Fibroblast of the conjunctiva (primary cell): Measurements from ENCODE around the gene TTLL10.

Source experiments
- DNase-seq: peaks from one replicate; pipeline ENCODE4 v3.0.0-alpha.2; 2010; ENCODE audit warnings: low read depth

TTLL10 gene

DNA sequence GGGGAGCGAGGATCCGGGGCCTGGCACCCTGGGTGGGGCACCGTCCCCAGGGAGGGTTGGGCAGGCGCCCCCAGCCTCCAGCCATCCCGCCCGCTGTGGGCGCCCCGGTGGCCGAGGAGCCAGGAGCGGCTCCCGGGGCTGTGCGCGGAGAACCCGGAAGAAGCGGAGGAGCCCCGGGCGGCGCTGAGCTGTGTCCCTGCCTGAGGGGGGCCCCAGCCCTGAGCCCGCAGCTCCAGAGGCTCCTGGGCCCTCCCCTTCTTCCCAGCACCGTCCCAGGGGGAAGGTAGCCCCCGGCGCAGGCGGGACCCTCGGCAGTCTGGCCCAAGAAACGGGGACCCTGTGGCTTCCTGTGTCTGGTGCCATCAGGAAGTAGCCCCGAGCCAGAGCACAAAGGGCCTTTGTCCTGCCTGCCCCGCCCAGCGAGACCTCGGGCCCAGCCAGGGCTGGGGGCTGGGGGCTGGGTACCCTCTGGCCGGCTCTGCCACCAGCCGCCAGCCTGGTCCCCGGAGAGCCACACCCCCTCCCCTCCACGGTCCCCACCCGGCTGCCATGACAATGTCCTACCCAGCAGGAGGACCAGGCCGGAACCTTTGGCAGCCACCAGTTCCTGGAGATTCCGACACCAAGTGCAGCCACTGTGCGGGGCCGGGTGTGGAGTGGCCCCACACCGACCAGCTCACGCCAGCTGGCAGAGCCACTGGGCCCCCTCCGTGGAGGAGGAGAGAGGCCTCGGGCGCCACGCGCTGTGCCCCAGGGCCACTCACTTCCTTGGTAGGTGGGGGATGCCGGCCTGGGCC is 15.6 kb upstream of the TTLL10 start:
- no peak for DNase-seq

DNA sequence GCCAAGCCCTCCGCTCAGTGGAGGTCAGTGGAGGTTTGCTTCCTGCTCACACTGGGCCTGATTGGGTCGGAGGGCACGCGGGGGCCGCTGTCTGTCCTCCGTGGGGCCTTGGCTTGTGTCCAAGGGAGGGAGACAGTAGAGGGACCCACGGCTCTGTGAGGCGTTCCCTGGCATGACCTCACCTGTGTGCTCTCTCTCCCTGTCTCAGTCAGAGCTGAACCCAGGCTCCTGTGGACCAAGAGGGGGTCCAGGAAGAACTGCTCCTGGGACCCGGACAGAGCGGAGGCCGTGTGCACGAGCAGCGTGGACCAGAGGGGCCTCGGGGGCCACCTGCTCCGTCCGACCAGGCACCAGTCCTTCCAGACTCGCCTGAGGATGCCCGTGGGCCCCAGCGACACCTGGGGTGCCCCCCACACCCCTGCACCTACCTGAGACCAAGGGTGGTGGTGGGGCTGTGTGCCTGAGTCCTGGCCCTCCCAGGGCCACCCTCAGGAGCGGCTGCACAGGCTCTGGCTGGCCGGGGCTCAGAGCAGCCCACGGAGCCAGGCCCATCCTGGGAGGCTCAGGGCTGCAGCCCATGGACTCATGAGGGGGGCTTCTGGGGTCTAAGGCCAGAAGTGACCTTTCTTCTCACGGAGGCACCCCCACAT is 13.3 kb upstream of the TTLL10 start:
- no peak for DNase-seq

DNA sequence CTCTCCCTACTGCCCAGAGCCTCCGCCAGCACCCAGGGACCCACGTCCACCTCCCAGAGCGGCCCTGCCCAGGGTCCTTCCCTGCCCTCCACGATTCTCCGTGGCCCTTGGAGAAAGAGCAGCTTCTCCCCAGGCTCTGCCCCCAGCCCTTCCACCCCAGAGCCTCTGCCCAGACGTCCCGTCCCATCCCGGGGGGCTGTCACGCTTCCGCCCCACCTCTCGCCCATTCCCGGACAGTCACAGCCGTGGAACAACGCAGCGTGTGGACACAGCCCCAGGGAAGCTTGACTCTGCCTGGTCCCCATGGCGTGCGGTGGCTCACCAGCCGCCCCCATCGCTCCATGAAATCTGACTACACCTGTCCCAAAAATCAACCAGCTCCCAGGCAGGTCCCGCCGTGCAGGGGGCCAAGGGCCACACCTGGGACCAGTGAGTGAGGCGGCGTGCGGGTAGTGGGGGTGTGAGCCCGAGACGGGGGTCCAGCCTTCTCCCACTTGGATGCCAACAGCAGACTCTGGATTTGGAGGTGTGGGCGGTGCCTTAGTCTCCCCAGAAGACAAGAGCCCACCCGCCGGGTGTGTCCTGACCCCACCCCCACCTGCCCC is 12.5 kb upstream of the TTLL10 start:
- no peak for DNase-seq

DNA sequence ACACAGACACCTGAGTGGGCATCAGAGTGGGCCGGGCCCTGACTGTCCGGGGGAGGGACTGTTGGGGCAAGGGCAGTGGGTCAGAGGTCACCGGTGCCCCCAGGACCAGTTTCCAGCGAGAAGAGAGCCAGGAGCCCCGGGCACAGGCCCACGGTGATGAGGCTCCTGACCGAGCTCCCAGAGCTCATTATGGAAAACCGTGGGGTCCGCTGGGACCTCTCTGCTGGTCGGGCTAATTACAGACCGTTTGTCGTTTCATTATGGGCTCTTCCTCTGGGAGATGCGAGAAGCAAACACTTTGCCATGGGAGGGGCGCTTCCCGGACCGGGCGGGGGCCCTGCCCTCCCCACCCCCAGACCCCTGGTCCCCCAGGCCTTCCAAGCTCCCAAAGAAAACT is 12.0 kb upstream of the TTLL10 start:
- DNase-seq = no peak

DNA sequence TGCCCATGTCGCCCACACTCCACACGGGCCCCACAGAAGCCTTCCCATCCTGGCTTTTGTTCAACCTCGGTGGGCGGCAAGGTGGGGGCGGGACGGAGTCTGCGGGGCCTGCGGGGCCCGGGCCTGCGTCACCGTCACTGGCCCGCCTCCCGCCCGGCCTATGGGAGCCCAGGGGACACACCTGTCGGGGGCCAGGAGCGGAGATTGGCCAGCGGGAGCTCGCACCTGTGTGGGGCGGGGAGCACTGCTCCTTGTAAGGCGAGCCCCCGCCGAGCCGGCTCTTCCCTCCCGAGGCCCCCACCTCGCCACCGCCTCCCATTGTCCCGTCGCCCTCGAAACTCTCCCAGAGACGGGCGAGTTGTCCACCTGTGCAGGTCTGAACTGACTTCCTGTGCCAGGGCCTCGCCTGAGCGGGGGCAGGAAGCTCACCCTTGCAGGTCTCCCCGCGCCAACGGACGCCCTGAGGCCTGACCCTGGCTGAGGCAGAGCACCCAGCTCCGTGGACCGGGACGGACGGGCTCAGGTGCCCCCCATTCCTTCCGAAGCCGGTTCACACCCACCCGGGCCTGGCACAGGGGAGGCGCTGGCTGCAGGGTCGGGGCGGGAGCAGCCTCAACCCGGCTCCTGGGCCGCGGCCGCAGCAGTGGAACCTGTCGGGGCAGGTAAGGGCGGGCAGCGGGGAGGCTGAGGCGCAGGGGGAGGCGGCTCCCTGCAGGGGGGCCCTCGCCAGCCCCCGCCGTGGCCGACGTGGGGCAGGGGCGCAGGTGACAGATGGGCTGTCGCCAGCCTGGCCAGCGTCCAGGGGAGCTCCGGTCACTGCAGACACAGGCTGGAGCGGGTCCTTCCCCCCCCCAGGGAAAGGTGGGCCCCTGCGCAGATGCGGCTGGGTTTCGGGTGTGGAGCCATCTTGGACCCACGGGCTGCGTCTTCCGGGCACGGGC is 10.8 kb upstream of the TTLL10 start:
- DNase-seq = no peak

DNA sequence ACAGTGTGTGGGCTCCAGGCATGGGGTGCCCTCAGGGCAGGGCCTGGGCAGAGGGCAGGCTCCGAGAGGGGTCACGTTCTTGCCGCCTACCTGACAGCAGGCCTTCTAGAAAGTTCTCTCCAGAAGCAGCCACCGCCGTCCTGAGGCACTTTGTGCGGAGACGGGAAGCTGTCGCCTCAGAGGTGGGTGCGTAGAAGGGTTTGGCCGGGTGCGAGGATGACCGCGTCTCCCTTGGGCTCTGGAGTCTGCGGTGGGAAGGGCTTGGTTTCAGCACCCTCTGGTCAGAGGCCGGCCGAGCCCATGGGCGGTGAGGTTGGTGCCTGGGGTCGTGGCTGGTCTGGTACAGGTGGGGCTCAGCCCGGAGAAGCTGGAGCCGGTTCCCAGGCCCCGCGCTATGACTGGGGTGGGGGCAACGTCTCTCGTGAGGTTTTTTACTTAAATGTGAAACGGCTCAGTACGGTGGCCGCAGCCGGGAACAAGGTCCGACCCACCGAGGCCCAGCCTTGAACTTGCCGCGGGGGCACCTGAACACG is 10.1 kb upstream of the TTLL10 start:
- no peak for DNase-seq

DNA sequence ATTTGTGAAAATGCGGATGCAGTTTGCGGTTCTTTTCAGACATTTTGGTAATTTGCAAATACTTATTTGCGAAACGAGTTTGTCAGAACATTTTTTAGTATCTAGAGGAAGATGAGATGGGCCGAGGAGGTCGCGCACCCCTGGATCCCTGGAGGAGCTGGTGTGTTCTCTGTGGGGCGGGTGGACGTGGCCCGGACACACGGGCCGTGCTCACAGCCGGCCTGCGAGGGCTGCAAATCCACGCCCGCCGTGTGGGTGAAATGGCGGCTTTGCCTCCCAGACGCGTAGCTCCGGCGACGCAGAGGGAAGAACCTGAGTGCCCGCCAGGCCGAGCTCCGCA is 9.3 kb upstream of the TTLL10 start:
- DNase-seq = no peak

DNA sequence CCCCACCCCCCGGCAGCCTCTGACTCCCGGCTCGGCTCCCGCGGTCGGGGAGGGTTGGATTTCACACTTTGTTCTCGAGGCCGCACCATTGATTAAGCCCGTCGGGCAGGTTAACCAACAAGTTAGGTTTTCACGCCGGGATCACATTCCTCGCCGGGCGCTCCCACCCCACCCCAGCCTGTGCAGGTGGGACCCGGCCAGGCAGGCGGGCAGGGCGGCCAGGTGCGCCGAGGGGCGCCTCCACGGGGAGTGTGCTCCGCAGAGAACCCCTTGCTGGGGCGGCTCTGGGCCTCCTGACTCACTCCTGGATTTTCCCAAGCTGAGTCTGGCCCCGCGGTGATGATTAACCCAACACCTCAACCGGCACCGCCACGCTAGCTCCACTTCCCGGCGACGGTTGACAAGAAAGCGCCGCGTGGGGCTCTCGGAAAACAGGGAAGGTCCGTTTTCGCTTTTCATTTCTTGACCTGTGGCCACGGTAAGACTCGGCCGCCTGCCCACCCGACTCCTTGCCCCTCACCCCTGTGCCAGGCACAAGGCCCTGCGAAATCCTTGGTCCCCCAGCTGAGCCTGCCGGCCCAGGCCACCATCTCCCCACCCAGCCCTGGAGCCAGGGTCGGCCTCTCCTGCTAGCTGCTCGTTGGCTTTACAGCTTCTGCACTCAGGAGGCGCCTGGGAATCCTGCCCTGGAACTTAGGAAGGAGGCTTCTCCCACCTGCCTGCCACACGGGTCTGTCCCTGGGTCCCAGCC is 8.8 kb upstream of the TTLL10 start:
- DNase-seq = no peak

DNA sequence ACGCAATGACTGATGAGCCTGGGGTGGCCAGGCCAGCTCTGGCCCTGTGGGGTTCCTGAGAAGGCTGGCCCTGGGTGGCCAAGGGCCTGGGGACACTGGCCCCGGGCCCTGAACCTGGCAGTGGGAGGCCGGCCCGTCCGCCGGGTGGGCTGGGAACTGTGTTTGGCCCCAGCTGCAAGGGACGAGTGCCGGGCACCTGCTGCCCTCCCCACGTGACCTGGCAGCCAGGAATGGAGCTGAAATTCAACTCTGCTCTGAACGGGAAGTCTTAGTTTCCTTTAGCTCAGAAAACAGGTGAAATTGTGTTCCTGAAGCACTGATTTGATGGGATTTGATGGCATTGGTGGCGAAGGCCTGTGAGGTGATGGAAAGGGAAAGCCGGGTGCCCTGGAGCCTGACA is 8.2 kb upstream of the TTLL10 start:
- no peak for DNase-seq

DNA sequence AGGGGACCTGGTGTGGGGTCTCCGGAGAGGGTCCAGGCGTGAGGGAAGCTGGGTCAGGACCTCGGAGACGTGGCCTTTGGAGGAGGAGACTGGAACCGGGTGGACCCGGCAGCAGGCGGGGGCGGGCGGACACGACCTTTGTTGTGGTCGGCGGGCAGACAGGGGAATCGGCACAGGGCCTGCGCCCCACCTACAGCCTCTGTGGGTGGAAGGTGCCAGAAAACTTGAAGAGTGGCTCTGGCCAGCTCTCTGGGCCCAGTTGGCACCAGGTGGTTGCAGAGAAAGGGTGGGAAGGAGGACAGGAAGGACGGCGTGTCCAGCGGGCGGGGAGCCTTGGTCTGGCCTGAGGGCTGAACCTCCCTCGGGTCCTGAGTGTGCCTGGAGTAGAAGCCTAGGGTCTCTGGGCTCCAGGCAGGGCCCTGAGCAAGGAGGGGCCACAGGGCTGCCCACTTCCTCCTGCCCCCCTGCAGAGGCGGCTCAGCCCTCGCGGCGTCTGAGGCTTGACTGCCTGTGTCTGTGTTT is 7.7 kb upstream of the TTLL10 start:
- DNase-seq = no peak

DNA sequence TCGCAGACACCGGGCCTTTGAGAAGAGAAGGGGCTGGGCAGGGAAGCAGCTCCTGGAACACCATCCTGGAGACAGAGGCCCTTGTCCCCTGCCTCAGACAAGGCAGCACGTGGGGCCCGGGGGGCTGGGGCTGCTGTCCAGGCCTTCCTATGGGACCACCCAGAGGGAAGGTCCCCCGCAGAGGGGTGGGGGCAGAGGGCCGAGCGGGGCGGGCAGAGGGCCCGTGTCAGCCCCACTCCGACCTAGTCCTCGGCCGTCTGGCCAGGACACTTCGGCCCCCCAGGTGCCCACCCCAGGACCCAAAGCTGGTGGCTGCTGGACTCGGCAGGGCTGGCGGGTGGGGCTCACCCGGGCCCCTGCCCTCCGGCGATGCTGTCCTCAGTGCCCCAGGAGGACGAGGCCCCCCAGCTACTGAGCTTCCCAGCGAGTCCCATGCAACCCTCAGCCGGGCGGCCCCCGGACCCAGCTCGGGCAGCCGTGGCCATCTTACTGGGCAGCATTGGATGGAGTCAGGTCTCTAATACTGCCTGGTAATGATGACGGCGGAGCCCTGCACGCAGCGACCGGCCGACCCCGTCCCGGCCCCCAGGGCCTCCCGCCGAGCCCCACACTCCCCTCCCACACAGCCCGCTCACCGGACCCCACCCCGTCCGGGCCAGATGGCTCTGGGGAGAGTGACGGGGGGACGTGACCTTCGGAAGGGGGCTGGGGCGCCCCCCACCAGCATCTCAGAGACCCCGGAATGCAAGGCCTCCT is 6.9 kb upstream of the TTLL10 start:
- DNase-seq = no peak

DNA sequence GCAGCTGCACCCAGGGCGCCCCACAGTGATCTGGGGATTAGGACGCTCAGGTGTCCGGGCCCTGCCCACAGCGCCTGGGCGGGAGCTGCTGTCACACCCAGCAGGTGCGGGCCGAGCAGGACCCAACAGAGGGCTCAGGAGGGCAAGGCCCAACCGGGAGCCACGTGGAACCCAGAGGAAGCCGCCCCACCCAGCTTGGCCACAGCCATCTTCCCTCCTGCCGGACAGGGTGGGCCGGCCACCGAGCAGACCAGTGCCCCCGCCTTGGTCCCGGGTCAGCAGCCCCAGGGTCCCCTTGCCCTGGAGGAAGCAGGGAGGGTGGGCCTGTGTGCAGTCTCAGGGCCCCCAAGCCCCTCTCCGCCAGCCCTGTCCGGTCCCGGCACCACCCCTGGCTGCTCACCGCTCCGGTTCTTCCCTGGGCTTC is 6.3 kb upstream of the TTLL10 start:
- no peak for DNase-seq

DNA sequence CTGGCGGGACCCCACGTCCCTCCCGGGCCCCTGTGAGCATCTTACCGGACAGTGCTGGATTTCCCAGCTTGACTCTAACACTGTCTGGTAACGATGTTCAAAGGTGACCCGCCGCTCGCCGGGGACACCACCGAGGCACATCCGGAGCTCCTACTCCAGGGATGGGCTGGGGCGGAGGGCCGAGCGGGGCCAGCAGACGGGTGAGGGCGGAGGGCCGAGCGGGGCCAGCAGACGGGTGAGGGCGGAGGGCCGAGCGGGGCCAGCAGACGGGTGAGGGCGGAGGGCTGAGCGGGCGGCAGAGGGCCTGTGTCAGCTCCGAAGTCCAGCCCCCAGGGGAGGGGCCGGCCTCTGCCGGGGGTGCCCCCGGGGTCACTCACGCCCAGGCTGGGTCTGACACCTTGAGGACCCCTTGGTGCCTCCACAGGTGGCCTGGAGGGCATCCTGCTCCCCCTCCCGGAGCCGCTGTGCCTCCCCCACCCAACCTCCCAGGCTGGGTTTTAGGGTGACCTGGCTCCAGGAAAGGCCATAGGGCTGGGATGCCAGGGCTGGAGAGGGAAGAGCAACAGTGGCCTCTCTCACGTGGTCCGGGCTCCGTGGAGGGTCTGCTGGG is 5.7 kb upstream of the TTLL10 start:
- DNase-seq = no peak

DNA sequence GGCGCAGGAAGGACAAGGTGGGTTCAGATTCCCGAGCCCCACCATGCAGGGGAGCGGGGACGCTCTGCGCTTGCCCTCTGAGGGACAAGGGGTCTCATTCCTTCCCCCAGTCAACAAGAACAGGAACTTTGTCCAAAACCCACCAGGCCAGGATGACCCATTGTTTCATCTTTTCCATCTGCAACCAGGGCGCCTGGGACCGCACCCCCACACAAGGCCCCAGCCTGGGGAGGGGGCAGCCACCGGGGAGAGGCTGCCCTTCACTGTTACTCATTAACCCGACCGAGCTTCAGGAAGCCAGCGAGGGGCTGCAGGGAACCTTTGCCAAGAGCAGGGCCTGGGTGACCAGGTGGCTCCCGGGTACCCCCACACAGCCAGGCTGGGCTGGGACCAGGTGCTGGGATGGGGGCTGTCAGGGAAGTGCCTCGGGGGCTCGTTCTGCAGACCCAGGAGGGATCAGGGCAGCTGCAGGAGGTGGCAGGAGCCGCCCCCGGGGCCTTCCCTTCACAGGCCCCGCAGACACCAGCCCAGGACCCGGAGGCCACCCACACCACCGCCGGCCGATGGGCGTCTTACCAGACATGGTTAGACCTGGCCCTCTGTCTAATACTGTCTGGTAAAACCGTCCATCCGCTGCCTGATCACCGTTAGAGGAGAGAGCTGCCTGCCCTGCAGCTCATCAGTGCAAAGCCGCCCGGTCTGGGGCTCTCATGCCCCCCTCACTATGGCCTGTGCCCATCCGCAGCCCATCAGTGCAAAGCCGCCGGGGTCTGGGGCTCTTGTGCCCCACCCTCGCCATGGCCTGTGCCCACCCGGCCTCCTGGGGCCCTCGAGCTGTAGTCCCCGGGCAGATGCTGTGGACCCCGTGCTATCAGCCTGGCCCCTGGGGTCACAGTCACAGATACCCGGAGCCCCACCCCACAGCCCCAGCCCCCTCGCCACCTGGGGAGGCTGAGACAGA is 4.9 kb upstream of the TTLL10 start:
- no peak for DNase-seq

DNA sequence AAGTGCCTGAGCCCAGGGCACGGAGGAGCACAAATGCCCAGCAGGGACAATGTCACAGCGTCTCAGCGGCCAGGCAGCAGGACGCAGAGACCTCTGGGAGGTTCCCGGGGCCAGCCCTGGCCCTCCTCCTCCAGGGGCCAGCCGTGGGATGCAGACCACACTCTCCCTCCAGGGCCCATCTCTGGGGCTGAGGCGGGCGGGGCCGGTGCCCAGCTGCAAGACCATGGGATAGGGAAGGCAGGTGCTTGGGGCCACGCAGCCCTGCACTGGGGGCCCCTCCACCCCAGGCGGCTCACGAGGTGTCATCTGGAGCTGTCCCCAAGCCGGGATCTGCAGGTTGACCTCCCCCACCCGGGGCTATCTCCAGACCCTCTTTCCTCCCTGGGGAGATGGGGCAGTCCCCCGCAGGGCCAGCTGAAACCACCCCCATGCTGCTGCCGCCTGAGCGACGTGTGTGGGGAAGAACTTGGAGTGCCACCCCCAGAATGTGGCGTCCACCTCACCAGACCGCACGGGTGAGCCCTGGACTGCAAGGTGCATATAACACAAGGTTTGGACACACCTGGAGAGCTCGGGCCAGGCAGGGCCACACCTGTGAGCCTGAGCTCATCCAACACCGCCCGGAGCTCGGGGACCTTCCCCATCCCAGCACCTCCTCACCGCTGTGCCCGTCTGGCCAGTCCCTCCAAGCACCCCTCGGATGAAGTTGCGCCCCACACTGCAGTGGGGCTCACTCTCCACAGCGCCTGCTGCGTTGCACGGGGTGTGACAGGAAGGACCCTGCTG is 4.1 kb upstream of the TTLL10 start:
- DNase-seq = no peak

DNA sequence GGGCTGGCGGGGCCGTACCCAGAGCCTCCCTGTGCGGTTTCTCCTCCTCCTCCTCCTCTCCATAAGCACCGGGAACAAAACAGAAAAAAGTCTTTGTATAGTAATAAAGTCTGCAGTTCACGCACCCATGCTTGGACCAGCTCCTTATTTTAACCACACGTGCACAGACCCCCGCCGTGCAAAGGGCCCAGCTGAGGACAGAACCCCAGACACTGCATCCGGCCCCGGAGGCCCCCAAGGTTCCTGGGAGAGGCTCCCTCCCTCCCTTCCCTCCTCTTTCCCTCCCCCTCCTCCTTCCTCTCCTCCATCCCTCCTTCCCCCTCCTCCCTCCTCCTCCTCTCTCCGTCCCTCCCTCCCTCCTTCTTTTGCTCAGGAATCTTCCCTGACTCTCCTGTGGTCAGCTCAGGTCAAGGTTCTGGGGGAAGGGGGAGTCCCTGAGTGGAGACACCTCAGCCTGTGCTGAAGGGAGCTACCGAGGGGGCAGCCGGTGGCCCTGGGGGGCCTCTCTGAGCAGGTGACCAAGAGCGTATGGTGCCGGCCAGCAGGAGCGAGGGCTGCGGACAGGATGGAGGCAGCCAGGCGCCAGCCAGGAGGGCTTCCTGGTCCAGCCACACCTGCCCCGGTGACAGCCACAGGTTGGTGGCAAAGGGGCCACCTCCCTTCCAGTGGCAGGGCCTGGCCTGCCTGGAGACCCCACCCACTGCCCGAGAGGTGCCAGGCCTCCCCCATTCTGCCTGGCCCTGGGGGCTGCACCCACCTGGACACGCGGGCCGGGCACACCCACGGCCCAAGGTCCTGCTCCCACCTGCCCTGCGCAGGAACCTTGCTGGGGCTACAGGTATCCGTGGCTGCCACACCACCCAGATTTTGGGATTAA is 3.2 kb upstream of the TTLL10 start:
- DNase-seq = no peak

DNA sequence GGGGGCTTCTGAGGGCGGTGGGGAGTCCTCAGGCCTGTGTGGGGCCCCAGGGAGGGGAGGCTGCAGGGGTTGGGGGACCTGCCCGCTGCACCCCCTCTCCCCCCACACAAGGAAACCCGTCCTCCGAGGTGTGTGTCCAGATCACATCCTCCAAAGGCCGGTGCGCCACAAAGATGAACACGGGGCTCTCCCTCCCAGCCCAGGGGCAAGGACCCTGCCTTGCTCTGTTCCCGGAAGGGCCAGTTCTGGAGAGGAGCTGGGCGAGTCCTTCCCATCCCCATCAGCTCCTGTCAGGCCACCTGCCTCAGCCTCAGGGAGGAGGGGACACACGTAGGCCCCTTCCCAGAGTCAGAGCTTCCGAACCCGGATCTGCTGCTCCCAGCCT is 2.5 kb upstream of the TTLL10 start:
- no peak for DNase-seq
